GM04503 (cell line): ENCODE measurements around the gene KCNJ6.
"Not testable (repeated sequence)": the region's sequence is repeated elsewhere in the genome, so short reads cannot be mapped to it uniquely, and the experiment has no call there.

Experiments used
- DNase-seq: peaks from one replicate; pipeline ENCODE4 v3.0.0-alpha.2; 2012; ENCODE audit warnings: low read depth

Gene KCNJ6

DNA sequence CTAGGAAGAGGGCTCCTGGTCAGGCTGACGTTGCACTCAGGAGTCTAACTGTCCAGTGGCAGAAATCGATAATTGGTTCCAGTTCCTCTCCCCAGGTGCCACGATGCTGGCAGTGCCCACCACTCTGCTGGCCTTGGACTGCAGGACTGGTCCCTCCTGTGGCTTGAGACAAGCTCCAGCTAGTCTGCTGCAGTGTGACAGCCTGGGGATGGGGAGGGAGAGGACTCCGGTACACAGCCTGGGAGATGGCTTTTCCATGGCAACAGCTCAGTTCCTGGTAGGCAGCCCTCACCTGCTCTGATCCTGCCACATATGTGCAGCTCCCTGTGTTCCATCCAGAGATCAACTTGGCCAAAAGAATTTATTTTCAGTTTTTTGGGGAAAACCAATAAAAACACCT, 239.3 kb downstream of the KCNJ6 start:
- no peak for DNase-seq

GRCh38 chr21:37675202-37675801, 241.0 kb downstream of the KCNJ6 start:
- no peak for DNase-seq

DNA sequence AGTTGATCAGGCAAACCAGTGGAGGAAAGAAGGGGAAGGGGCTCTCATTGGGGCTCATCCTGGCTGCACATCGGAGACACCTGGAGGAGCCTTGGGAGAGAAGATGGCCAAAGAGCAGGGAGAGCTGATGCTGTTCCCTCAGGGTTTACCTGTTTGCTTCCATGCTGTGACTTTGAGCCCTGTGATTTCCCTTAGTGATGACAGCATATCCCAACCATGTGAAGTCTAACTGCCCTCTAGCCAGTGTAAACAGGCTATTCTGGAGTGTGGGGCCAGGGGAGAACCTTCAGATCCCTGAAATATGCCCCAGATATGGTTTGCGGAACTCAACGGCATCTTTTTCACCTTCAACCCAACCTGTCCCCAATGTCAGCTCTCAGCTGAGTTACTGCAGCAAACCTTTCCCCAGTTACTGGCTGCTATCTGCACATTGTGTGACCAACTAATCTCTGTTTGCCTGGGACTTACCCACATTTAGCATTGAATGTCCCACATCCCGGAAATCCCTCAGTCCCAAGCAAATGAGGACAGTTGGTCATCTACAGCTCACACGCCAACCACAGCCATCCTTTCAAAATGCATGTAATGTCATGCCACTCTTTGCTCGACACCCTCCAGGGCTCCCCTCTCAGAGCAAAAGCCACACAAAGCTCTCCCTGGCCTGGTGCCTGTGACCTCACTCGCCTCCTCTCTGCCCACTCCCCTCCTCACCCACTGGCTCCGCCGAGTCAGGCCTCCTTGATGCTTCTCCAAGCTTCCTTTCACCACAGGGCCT, 242.3 kb downstream of the KCNJ6 start:
- no peak for DNase-seq

DNA sequence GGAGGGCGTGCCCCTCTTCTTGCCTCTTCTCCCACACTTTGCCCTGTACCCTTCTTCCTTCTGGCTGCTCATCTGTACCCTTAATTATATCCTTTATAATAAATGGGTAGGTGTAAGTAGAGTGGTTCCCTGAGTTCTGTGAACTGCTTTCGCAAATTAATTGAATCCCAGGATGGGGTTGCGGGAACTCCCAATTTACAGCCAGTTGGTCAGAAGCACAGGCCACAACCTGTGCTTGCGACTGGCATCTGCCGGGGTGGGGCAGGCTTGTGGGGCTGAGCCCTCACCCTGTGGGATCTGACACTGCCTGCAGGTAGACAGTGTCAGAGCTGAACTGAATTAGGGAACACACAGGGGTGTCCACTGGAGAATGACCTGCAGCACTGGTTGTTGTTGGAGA, 244.9 kb downstream of the KCNJ6 start:
- DNase-seq = no peak

DNA sequence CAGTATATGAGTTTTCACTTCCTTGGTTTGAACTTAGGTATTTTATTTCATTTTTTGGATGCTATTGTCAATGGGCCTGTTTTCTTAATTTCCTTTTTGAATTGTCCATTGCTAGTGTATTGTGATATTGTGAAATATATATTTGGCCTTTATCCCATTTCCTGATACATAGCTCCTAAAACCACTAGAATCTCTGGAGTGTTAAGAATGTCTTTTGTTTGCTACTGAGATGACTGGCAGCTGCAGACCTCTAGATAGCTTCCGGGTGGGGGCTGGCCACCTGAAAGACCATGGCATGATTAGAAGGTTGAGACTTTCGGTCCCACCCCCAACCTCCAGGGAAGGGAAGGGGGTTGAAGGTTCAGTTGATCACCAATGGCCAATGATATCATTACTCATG, 245.4 kb downstream of the KCNJ6 start:
- peak; percentile 29 for DNase-seq

- DNase-seq = no peak
Observed at GRCh38 chr21:37669249-37669648, 247.0 kb downstream of the KCNJ6 start.

- DNase-seq = no peak
Observed at GRCh38 chr21:37668462-37669239, 247.6 kb downstream of the KCNJ6 start.

- no peak for DNase-seq
Observed at GRCh38 chr21:37667380-37667779, 248.9 kb downstream of the KCNJ6 start.

DNA sequence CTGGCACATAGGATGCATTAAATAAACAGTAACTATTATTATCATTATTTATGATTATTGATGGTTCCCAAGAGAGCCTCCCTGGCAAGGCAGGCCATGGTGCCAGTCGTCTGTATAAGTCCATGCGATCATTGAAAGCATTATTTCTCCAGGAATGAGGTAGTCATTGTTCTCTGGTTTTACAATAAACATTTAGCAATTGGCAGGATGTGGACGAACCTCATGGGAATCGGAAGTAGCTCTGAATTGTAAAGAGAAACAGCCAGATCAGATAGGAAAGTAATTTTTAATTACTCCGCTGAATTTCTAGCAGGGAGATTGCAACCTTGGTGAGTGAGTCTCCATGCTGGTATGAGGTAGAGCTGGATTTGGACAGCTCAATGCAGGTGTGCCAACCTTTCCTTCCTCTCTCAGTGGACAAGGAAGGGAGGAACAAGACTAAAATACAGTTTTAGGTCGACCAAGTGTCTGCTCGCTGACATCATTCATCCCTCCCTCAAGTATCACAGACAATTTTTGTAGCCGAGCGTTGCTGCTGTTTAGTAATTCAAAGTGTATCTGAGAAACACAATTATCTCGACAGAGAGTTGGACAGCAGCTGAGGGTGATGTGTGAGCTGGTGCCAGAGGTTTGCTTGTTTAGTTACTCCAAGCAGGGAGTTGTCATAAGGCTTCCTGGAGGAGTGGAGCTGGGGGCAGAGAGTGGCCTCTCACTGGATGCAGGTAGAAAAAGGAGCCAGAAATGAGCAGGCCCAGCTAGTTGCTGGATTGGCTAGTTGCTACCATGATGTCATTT, 250.8 kb downstream of the KCNJ6 start:
- no peak for DNase-seq

DNA sequence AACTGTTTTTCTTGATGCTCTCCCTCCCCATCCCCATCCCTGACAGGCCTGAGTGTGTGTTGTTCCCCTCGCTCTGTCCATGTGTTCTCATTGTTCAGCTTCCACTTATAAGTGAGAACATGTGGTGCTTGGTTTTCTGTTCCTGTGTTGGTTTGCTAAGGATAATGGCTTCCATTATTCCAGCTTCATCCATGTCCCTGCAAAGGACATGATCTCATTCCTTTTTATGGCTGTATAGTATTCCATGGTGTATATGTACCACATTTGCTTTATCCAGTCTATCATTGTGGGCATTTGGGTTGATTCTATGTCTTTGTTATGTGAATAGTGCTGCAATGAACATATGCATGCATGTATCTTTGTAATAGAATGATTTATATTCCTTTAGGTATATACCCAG, 254.0 kb downstream of the KCNJ6 start:
- not testable (repeated sequence) for DNase-seq

DNA sequence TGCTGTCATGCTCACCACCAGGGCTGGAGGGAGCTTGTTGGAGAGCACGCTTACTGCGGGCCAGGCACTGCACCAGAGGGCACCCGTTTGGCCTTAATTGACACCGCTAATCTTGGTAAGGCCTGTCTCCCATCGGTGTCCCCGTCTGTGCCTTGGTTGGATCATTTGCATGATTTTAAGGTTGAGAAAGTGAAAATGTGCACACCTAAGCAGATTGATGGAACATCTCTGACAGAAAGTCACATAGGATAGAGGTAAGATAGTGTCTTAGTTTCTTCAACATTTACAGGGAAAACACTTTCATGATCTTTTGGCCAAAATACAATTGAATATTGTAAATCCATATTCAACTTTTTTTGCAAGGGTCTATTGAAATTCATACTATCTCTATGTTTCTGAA, 255.5 kb downstream of the KCNJ6 start:
- DNase-seq = no peak

- DNase-seq = no peak
Observed at GRCh38 chr21:37659874-37660273, 256.4 kb downstream of the KCNJ6 start.

- DNase-seq = peak; percentile 56
Observed at GRCh38 chr21:37658817-37659458, 257.3 kb downstream of the KCNJ6 start.

- no peak for DNase-seq
Observed at GRCh38 chr21:37658121-37658816, 258.0 kb downstream of the KCNJ6 start.

DNA sequence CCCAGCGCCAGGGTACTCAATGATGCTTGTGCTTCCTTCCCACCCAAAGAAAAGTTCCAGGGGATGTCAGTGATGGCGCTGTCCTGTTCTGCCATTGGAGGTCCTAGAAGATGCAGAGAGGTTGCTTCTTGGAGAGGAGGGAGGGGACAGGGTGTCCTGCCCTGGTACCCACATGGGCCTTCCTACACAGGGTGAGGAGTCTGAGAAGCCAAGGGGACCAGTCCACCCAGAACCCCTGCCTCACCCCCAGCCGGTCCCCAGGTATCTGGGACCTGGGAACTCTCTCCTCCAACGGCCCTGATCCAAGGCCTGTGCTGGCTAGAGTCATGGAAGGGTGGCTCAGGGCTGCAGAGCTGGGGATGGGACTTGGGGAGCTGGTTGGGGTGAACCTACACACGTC, 259.4 kb downstream of the KCNJ6 start:
- DNase-seq = no peak

- no peak for DNase-seq
Observed at GRCh38 chr21:37655611-37656300, 260.5 kb downstream of the KCNJ6 start.

- DNase-seq = no peak
Observed at GRCh38 chr21:37654596-37654995, 261.7 kb downstream of the KCNJ6 start.

GRCh38 chr21:37653201-37653600, 263.1 kb downstream of the KCNJ6 start:
- no peak for DNase-seq

DNA sequence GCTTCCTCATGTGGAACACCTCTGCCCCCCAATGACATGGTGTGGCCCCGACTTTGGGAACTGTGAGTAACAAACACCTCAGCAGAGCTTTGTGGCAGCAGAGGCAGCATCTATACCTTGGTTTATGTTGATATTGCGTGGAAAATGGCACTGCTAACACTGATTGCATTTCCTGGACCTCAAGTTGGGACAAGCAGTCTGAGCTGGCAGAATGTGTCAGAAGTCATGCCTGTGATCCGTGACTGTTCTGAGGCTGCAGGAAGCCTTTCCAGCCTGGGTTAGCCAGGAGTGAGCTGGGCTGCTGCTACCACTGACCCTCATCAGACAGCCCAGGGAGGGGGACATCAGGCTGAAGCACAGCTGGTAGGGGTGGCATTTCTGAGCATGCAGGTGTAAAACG, 268.5 kb downstream of the KCNJ6 start:
- no peak for DNase-seq

DNA sequence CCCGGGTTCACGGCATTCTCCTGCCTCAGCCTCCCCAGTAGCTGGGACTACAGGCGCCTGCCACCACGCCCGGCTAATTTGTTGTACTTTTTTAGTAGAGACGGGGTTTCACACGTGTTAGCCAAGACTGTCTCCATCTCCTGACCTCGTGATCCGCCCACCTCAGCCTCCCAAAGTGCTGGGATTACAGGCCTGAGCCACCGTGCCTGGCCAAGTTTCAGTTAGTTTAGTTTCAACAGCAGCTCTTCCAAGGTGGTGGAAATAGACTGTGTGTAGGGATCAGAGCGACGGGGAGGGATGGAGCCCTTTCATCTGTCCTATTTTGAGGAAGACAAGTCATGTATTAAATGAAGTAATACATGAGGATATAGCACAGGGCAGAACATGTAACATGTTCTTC, 269.5 kb downstream of the KCNJ6 start:
- not testable (repeated sequence) for DNase-seq

- DNase-seq = no peak
Observed at GRCh38 chr21:37645848-37646247, 270.4 kb downstream of the KCNJ6 start.
